KBM-7 (cell line): ENCODE data around the gene LEMD3.
"Not testable (repeated sequence)": the region's sequence is repeated elsewhere in the genome, so short reads cannot be mapped to it uniquely, and the experiment has no call there.

Experiments used
- DNase-seq: peaks from one replicate; pipeline ENCODE4 v3.0.0-alpha.2; 2015
- in situ Hi-C: fragments of 300-500 bp; cut with MboI; formaldehyde crosslinking; loops from 2 replicates; pipeline ENCODE4 v1.14.3; 2020; ENCODE audit warnings: low sequenced_read_pairs, low pct_unique_long_range_greater_than_20kb, mixed read lengths

Gene LEMD3

DNA sequence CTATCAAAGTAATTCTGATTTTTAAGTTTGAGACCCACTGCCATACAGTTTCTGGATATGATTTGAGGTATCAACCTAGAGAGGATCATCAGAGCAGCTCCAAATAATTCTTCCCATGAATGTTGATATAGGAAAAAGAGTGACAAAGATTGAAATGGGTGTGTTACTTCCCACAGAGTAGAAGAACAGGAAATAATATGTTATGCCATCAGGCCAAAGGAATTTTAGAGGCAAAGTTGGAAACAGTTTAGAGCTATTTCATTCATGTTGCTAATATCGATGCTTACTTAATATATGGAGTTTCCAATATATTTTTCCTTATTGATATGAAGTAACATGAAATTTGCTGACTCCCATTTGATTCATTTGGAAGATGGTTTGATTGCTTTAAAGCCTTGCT is 100.2 kb downstream of the LEMD3 start:
- in situ Hi-C loops, result no loop called here
- DNase-seq, result no peak

DNA sequence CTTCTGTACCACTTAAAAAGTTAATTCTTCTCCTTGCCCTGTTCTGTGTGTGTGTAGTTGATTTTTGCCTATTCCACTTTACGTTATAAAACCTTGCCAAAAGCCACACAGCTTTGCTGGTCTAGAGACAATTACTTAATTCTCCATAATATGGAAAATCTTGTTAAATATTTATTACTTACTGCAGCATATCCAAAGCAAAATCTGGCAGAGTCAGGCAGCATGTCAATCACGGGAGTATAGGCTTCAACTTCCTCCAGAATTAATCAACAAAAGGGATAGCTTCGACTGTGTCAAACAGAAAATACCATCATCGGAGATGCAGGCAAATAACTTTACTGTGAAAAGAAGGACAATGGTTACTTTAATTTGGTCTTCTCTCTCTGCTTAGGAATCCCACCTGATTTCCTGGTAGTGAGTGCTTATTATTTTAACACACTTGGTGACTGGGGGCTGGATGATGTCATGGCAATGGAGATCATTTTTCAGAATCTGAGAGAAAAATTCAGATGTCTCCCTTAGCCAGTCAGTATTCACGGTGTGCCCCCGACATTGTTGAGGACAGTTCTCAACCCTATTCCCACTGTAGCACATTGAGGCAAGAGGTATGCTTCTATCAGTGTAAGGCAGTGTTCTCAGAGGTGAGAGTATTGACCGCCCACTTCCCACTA is 105.4 kb downstream of the LEMD3 start:
- DNase-seq, result no peak
- in situ Hi-C loops, result loop anchor here (25.0 kb wide), 1 partner anchor 387 kb away; no protein-coding TSS in a partner anchor

DNA sequence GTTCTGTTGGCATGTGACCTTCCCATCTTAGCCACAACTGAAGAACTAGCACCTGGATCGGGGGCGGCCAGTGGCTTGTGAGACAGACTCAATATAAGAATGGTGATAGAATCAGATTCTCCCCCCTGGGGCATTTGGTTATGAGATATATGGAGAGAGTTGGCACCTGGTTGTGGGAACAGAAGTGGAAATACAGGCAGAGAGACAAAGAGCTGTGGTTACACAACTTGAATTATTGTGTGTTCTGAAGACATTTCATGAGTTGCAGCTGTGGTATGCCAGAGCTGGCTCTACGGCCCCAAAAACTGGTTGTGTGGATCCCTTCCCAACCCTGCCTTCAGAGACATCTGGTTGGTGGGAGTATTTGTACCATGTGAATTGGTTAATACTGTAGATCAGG is 106.2 kb downstream of the LEMD3 start:
- DNase-seq, result no peak
- in situ Hi-C loops, result loop anchor here (25.0 kb wide), 1 partner anchor 388 kb away; no protein-coding TSS in a partner anchor

DNA sequence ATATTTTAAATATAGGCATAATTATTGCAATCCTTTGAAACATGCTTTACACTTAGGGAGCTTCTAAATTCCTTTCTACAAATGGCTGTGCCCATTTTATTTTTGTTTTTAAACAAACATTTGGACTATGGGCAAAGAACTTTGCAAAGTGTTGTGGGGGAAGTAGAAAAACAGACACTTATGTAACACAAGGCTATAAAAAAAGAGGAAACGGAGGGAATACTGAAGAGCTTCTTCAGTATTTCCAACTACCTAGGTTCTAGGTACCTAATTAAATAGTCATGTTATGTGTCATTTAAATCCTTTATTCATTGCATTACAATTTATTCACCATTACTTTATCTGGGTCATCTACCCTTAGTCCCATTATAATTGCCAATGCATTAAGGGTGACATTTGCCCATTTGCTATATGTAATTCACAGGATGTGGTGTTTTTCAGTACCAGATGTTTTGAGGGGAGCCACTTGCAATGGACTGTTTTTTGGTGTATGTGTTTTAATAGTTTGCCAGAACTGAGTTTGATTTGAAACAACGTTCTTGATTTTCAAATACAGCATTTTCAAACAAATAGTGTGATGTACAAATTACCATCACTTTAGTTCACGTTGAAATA is 107.6 kb downstream of the LEMD3 start:
- peak; percentile 26 for DNase-seq
- in situ Hi-C loops, result loop anchor here (25.0 kb wide), 1 partner anchor 390 kb away; no protein-coding TSS in a partner anchor

DNA sequence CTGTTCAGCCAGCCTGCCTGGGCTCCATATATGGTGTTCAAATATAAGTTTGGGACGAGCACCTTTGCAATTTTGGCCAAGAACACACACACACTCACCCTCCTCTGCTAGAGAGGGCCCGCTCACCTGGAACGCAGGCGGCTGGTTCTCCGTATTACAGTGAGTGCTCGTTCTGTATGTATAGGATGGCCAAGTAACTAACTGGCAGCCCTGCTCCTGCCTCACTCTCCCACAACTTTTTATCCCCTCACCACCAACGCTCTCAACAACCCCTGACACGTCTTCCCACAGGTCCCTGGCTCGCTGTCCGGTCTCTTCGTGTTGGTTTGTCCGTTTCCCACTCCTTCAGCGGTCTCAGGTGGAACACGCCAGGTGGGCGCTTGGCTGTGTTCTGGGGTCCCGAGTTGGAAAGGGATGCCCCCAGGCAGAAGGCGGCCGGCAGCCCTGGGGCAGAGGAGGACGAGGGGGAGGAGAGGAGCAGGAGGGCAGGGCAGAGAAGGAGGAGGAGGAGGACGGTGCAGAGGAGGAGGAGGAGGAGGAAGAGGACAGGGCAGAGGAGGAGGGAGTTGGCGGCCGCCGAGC is 108.7 kb downstream of the LEMD3 start:
- no peak for DNase-seq
- in situ Hi-C loops, result loop anchor here (25.0 kb wide), 1 partner anchor 391 kb away; no protein-coding TSS in a partner anchor

DNA sequence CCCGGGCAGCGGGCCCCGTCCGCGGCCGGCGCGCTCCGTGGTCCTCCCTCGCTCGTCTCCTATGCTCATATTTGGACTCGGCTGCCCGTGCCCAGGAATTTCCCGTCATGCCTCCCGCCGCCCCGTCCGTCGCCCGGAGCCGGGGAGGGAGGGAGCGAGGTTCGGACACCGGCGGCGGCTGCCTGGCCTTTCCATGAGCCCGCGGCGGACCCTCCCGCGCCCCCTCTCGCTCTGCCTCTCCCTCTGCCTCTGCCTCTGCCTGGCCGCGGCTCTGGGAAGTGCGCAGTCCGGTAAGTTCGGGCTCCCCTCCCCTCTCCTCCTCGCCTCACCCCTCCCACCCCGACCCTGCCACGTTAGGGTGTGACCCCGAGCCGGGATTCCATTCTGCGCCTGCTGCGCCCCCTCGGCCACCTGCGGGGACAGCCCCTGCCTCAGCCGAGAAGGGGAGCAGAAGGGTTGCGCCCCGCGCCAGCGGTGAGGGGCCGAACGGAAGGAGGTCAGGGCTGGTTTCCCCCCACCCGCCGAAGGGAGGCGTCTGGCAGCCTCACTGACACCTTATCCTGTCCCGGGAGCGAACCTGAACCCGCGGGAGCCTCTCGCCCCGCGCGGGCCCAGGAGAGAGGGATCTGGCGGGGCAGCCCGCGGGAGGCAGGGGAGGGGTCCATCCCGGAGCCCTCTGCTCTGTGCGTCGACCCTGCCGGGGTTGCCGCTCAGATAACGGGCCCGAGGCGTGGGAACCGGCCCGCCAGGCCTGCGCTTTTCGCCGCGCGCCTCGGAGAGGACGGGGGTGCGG is 109.4 kb downstream of the LEMD3 start, which contains the start of gene MSRB3:
MSRB3 (plus strand) TSS at position 108 of the 793 bp plus-strand sequence. CDS start 29,897 bp downstream, outside the sequence.
- peak; percentile 24 for DNase-seq
- in situ Hi-C loops, result loop anchor here (25.0 kb wide), 1 partner anchor 391 kb away; no protein-coding TSS in a partner anchor

DNA sequence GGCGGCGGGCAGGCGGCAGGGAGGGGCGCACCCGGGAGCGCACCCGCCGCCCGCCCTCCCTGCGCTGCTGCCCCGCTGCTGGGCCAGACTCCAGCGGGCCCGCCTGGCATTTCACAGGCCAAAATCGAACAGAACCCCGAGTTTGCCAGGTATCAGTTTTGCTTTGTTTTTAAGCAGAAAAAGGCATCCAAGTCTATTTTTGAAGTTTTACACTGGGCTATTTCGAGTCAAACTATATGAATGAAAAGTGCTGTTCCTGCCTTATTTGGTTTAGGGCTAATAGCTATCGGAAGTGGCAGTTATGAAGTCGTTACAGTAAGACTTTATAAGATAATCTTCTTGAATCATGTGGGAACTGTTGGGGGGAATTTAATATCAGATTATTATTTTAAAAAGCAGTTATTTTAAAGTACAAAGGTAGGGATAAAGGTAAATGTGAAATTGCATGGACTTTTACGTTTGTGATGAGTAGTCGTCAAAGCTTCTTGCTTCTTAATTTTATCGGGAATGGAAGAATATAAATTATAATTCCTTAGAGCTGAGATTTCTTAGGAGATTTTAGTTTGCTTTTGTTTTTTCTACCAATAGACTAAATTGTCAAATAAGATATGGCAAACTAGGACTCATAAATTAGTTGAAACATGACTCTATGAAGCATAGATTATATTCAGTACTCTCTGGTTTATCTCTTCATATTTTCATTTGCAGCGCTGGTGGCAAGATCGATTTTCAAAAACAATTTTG is 110.2 kb downstream of the LEMD3 start:
- in situ Hi-C loops, result loop anchor here (25.0 kb wide), 1 partner anchor 392 kb away; no protein-coding TSS in a partner anchor
- no peak for DNase-seq

DNA sequence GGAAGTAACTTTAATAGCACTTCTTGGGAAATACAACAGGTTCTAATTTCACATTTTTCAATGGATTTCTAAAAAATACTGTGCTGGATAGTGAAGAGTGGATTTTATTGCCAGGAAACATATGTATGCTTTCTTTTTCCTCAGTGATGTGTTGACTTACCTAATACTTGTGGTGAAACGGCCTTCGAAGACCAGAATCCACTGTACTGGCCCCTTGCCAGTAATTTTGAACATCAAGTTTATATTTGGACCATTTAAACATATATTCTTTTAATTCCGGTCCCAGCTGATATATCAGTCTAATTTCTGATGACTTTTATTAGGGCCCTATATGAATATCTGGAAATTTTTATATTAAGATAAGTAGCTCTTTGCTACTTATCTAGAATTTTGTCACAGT is 110.9 kb downstream of the LEMD3 start:
- DNase-seq, result no peak
- in situ Hi-C loops, result loop anchor here (25.0 kb wide), 1 partner anchor 393 kb away; no protein-coding TSS in a partner anchor

DNA sequence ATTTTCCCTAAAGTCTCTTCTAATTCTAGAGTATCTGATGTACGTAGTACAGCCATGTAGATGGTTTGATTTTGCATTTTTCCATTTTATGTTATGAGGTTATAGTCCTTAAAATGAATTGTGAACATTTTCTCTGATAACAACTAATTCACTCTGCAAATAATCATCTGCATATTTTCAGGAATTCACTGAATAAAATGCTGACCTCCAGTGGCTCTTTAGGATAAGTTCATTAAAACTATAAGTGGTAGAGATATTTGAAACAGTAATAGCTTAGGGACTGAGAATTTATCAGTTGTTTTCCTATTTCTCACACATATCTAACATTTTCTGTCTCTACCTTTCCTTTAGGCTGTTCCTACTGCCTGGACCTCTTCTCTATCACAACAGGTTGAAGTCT is 113.5 kb downstream of the LEMD3 start:
- no peak for DNase-seq
- in situ Hi-C loops, result loop anchor here (25.0 kb wide), 1 partner anchor 396 kb away; no protein-coding TSS in a partner anchor

DNA sequence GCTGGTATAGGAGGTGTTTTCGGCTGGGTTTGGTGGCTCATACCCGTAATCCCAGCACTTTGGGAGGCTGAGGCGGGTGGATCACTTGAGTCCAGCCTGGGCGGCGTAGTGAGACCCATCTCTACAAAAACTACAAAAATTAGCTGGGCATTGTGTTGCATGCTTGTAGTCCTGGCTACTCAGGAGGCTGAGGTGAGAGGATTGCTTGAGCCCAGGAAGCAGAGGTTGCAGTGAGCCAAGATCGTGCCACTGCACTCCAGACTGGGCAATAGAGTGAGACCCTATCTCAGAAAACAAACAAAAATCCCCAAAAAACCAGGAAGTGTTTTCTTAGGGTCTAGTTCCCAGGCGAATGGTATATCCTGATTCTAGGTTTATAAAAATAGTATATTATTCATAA is 116.1 kb downstream of the LEMD3 start:
- DNase-seq, result not testable (repeated sequence)
- in situ Hi-C loops, result loop anchor here (25.0 kb wide), 1 partner anchor 398 kb away; no protein-coding TSS in a partner anchor

DNA sequence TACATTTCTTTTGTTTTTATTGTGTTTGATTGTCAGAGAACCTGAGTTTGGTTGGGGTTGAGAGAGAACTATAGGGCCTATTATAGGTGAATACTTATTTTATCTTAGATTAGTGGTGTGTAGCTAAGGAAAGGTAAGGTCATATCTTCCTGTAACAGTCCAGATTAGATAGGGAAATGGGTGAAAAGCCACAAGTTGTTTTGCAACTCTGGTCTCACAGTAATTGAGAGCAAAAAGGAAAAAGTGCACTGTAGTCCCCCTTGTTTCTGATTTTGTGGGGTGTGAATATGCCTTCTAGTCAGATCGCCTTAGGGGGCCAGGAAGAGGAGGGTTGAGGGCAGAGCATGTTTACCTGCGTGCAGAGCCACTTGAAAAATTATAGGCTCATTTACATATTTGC is 118.0 kb downstream of the LEMD3 start:
- DNase-seq, result no peak
- in situ Hi-C loops, result loop anchor here (25.0 kb wide), 1 partner anchor 400 kb away; no protein-coding TSS in a partner anchor

DNA sequence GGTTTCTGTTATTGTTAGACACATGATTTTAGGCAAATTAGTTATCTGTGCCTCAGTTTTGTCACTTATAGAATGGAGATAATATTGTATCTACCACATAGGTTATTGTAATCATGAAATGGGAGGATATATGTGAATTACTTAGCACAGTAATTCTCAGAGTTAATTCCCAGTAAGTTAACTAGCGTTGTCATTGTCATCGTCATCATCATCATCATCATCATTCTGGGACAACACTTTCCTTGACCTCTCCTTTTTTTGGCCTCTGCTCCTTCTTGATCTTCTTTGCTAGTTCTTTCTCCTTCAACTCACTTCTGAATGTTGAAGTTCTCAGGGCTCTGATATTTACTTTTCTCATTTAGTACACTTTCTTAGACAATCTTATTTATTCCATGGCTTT is 122.9 kb downstream of the LEMD3 start:
- in situ Hi-C loops, result loop anchor here (25.0 kb wide), 1 partner anchor 405 kb away; no protein-coding TSS in a partner anchor
- DNase-seq, result no peak

DNA sequence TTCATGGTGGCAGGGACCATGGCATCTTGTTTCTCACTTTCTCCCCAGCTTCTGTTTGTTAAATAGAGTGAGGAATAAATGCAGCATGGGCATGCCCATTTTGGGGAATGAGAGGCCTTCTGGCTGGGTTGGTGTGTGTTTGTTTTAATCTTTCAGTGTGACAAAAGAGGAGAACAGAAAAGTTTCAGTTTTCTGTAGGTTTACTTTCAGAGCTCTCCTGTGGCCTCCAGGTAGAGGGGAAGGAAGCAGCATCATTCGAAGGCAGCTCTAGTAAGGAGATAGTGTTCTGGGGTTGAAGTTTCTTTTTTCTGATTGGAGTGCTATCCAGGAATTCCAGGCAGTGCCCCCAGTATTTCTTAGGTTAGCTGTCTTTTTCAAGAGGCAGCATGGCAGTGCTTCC is 124.4 kb downstream of the LEMD3 start:
- no peak for DNase-seq
- in situ Hi-C loops, result loop anchor here (25.0 kb wide), 1 partner anchor 406 kb away; no protein-coding TSS in a partner anchor

DNA sequence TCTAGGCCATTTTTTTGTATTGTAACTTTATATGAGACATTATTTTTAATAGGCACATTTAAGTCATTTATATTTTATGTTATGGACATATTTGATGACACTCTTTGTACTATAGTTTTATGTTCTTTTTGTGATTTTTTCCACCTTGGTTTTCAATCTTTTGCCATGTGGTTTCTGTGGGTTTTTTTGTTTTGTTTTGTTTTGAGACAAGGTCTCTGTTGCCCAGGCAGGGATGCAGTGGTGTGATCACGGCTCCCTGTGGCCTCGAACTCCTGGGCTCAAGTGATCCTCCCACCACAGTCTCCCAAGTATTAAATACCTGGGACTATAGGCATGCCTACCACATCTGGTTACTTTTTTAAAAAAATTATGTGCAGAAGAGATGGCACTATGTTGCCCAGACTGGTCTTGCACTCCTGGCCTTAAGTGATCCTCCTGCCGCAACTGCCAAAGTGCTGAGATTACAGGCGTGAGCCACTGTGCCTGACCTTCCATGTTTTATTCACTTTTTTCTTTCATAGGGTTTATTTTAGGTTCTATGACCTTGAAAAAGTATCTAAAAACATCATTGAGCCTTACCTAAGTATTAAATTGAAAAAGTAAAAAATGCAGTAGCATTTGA is 125.4 kb downstream of the LEMD3 start:
- DNase-seq, result no peak

DNA sequence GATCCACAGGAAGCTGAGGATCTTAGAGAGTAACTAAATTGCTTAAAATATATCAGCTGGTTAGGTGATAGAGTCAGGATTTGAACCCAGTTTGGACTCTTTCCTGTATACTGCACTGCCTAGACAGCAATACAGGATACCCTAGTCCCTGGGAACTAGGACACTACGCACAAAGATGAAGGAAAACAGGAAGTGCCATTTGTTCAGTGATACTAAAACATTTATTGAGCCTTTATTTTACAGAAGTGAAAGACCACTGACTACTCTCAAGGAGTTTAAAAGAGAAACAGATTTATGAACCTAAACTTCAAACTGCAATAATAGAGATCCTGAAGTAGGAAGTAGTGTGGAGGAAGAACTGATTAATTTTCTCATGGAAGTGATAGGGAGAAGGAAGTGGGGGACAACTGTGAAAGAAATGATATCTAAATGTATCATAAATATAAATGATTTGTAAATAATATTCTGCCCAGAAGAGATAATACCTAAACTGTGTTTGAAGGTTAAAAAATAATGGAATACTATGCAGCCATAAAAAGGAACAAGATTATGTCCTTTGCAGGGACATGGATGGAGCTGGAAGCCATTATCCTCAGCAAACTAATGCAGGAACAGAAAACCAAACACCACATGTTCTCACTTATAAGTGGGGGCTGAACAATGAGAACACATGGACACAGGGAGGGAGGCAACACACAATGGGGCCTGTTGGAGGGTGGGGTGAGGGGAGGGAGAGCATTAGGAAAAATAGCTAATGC is 127.3 kb downstream of the LEMD3 start:
- no peak for DNase-seq

More for the DNA sequence above, 125.4 kb downstream of the LEMD3 start:
- in situ Hi-C loops, result loop anchor here (25.0 kb wide), 1 partner anchor 407 kb away; no protein-coding TSS in a partner anchor

More for the DNA sequence above, 127.3 kb downstream of the LEMD3 start:
- in situ Hi-C loops, result loop anchor here (25.0 kb wide), 1 partner anchor 409 kb away; no protein-coding TSS in a partner anchor
